IMR-90 (cell line): ENCODE data around the gene PGA3. TPM values are rescaled to one million over a fixed set of nuclear protein-coding genes. Genes with fewer than 3 reads are reported as not detected.
"Not testable (repeated sequence)": the region's sequence is repeated elsewhere in the genome, so short reads cannot be mapped to it uniquely, and the experiment has no call there.

Source experiments
- ATAC-seq: fragments of 200-7000 bp; cut with Tn5 transposase; 2 replicates; pipeline ENCODE4 v1.9.1; 2020; ENCODE audit warnings: low read depth, mild to moderate bottlenecking, moderate library complexity
- Bru-seq: library from RNA; stranded (reverse); fragments of 400-500 nt; gene quantifications from one replicate; lab custom pipeline; 2021; lab: Mats Ljungman, UMichigan
- BruChase-seq, 2 experiments: library from RNA; stranded (reverse); fragments of 400-500 nt; gene quantifications; one replicate each; lab custom pipeline; 2021; lab: Mats Ljungman, UMichigan
- BruUV-seq: library from RNA; stranded (reverse); fragments of 400-500 nt; replicated peaks from 2 replicates; lab custom pipeline; 2021; lab: Mats Ljungman, UMichigan
- CTCF ChIA-PET: fragments of 300-600 bp; formaldehyde crosslinking; extraction: SDS; loops from one replicate; lab custom pipeline; 2021; ENCODE audit warnings: antibody characterized with exemption; lab: Yijun Ruan, JAX
- POLR2A ChIA-PET: fragments of 300-600 bp; sonication (Branson Sonifier 250); formaldehyde crosslinking; loops from one replicate; lab custom pipeline; 2022; ENCODE audit warnings: antibody characterized with exemption; ENCODE audit not compliant: unreplicated experiment; lab: Charles Lee
- DNase-seq: peaks from one replicate; pipeline ENCODE4 v3.0.0; 2013
- H2AFZ ChIP-seq: replicated peaks from 2 replicates; pipeline ENCODE3; 2013; ENCODE audit warnings: low read length, mild to moderate bottlenecking; ENCODE audit not compliant: poor library complexity
- H2AK5ac ChIP-seq: 2 replicates; pipeline ENCODE4 v1.6.1; 2013; ENCODE audit warnings: low read depth, low read length, inconsistent platforms
- H2AK9ac ChIP-seq: replicated peaks from 2 replicates; pipeline ENCODE3; 2013; ENCODE audit warnings: mild to moderate bottlenecking, low read depth, low read length, moderate library complexity; ENCODE audit not compliant: poor library complexity
- H2BK120ac ChIP-seq: 2 replicates; pipeline ENCODE4 v1.6.1; 2013; ENCODE audit warnings: low read depth, low read length, inconsistent platforms
- H2BK15ac ChIP-seq: 3 replicates; pipeline ENCODE4 v1.6.1; 2013; ENCODE audit warnings: low read depth, low read length, inconsistent platforms
- H2BK20ac ChIP-seq: 2 replicates; pipeline ENCODE4 v1.6.1; 2013; ENCODE audit warnings: low read depth, mild to moderate bottlenecking, inconsistent platforms, low read length, moderate library complexity
- H2BK5ac ChIP-seq: 2 replicates; pipeline ENCODE4 v1.6.1; 2013; ENCODE audit warnings: mild to moderate bottlenecking, low read depth, low read length, inconsistent platforms; ENCODE audit not compliant: poor library complexity, severe bottlenecking
- H3K14ac ChIP-seq: replicated peaks from 2 replicates; pipeline ENCODE4 v1.6.1; 2013; ENCODE audit warnings: low read depth, low read length, inconsistent platforms
- H3K18ac ChIP-seq: 2 replicates; pipeline ENCODE4 v1.6.1; 2013; ENCODE audit warnings: low read depth, low read length, control low read depth
- H3K23ac ChIP-seq: 2 replicates; pipeline ENCODE4 v1.6.1; 2013; ENCODE audit warnings: low read depth, low read length, inconsistent platforms
- H3K27ac ChIP-seq: 2 replicates; pipeline ENCODE4 v1.5.1; 2013; ENCODE audit warnings: mild to moderate bottlenecking, control low read depth, low read length; ENCODE audit not compliant: insufficient read depth
- H3K27me3 ChIP-seq: 2 replicates; pipeline ENCODE4 v1.6.1; 2013; ENCODE audit warnings: low read length; ENCODE audit not compliant: control insufficient read depth, insufficient read depth
- H3K36me3 ChIP-seq: 2 replicates; pipeline ENCODE4 v1.6.1; 2013; ENCODE audit warnings: low read length, mixed read lengths; ENCODE audit not compliant: control insufficient read depth, insufficient read depth
- H3K4ac ChIP-seq: 2 replicates; pipeline ENCODE4 v1.6.1; 2013; ENCODE audit warnings: low read depth, low read length, inconsistent platforms
- H3K4me1 ChIP-seq: 2 replicates; pipeline ENCODE4 v1.6.1; 2013; ENCODE audit warnings: low read length, mixed read lengths; ENCODE audit not compliant: control insufficient read depth, insufficient read depth
- H3K4me2 ChIP-seq: 2 replicates; pipeline ENCODE4 v1.6.1; 2013; ENCODE audit warnings: low read depth, mild to moderate bottlenecking, control low read depth, low read length, moderate library complexity
- H3K4me3 ChIP-seq: 2 replicates; pipeline ENCODE4 v1.5.1; 2013; ENCODE audit warnings: low read depth, mild to moderate bottlenecking, control low read depth, low read length, moderate library complexity; ENCODE audit not compliant: insufficient read depth
- H3K56ac ChIP-seq: 2 replicates; pipeline ENCODE4 v1.6.1; 2013; ENCODE audit warnings: low read length, inconsistent platforms; ENCODE audit not compliant: insufficient read depth; ENCODE audit errors: extremely low read depth
- H3K79me1 ChIP-seq, 2 experiments: 2 replicates each; pipeline ENCODE4 v1.6.1; 2013; ENCODE audit warnings: low read length in 2 of 2, inconsistent platforms in 1 of 2, low read depth in 1 of 2
- H3K9ac ChIP-seq: 2 replicates; pipeline ENCODE4 v1.6.1; 2013; ENCODE audit warnings: low read depth, low read length, control low read depth
- H3K9me1 ChIP-seq: 2 replicates; pipeline ENCODE4 v1.6.1; 2013; ENCODE audit warnings: low read length, inconsistent platforms; ENCODE audit not compliant: insufficient read depth
- H3K9me3 ChIP-seq: 2 replicates; pipeline ENCODE4 v1.6.1; 2013; ENCODE audit warnings: low read length; ENCODE audit not compliant: control insufficient read depth, insufficient read depth
- H4K20me1 ChIP-seq: 2 replicates; pipeline ENCODE4 v1.6.1; 2013; ENCODE audit warnings: low read length, inconsistent platforms; ENCODE audit not compliant: insufficient read depth
- H4K5ac ChIP-seq: 2 replicates; pipeline ENCODE4 v1.6.1; 2013; ENCODE audit warnings: mild to moderate bottlenecking, low read depth, low read length, control low read depth
- H4K8ac ChIP-seq, 2 experiments: 2 replicates each; pipeline ENCODE4 v1.6.1; 2013; ENCODE audit warnings: low read depth in 2 of 2, low read length in 2 of 2, control low read depth in 1 of 2, inconsistent platforms in 1 of 2
- H4K91ac ChIP-seq: 2 replicates; pipeline ENCODE4 v1.6.1; 2013; ENCODE audit warnings: low read depth, low read length, inconsistent platforms; ENCODE audit not compliant: insufficient read depth
- WGBS, 2 experiments: methylation state at CpG; one replicate each; pipeline versions ENCODE4 v1.1.5 to v1.1.7; 2013; ENCODE audit warnings: missing lambda C conversion rate in 2 of 2; ENCODE audit not compliant: insufficient read length in 1 of 2; ENCODE audit errors: extremely low coverage in 2 of 2; 5-methylcytosine and 5-hydroxymethylcytosine counted together
- dilution Hi-C: fragments of 300-500 bp; cut with HindIII; formaldehyde crosslinking; loops from one replicate; pipeline ENCODE4 v1.14.3; 2018; ENCODE audit warnings: low sequenced_read_pairs; ENCODE audit not compliant: unreplicated experiment
- in situ Hi-C: fragments of 300-500 bp; cut with MboI; formaldehyde crosslinking; loops from 3 replicates; pipeline ENCODE4 v1.14.3; 2019; ENCODE audit warnings: low sequenced_read_pairs, inconsistent platforms, mixed read lengths
- intact Hi-C: fragments of 100-400 bp; cut with micrococcal nuclease; formaldehyde crosslinking; loops from 2 replicates; pipeline ENCODE4 v1.10.0; 2022
- long read RNA-seq: library from polyadenylated mRNA; unstranded; transcript quantifications from one replicate; pipeline ENCODE4 v2.0.0, GENCODE V29; 2021; ENCODE audit not compliant: unreplicated experiment
- polyA plus RNA-seq, 3 experiments: library from polyadenylated mRNA; depleted of rRNA; stranded (reverse); fragments of >200 nt; gene quantifications; 2 replicates each; pipeline ENCODE4 v1.2.3, GENCODE V29; 2012; ENCODE audit warnings: low replicate concordance in 1 of 3
- total RNA-seq: library from RNA; depleted of rRNA; stranded (reverse); fragments of >200 nt; gene quantifications from 2 replicates; pipeline ENCODE4 v1.2.3, GENCODE V29; 2012; rRNA removed

Gene PGA3
- 0.18 TPM in 1 of 2 replicates, not detected in the other for total RNA-seq
- not detected in 2 replicates for polyA plus RNA-seq (2012; rRNA removed)
- 0.10 TPM in 1 of 2 replicates, not detected in the other for polyA plus RNA-seq (2012; cell fraction: cytosol; rRNA removed)
- polyA plus RNA-seq (2012; cell fraction: nucleus; rRNA removed; ENCODE audit: low replicate concordance), result not detected in 2 replicates
- Bru-seq, nascent RNA, result not detected
- not detected for BruChase-seq, experiment 1, labeled RNA remaining after a 6-hour chase
- BruChase-seq, experiment 2, labeled RNA remaining after a 2-hour chase, result not detected
- long read RNA-seq, result 0 reads

GRCh38 chr11:61202950-61203746, at the start of gene PGA3:
PGA3 (plus strand) TSS chr11:61203515; CDS start chr11:61203565, 50 bp downstream.
- H3K27ac ChIP-seq, H3K9me1 ChIP-seq, H2AK9ac ChIP-seq, H3K79me1 ChIP-seq, H2BK20ac ChIP-seq, H3K9ac ChIP-seq, POLR2A ChIA-PET, ATAC-seq, H3K4me1 ChIP-seq, DNase-seq, H3K36me3 ChIP-seq, CTCF ChIA-PET, H3K14ac ChIP-seq, H2BK5ac ChIP-seq, BruUV-seq, H3K56ac ChIP-seq, dilution Hi-C loops, H4K5ac ChIP-seq, H3K4me2 ChIP-seq, H2BK15ac ChIP-seq, H2AK5ac ChIP-seq, H4K20me1 ChIP-seq, H3K4ac ChIP-seq, H2BK120ac ChIP-seq, intact Hi-C loops, H3K9me3 ChIP-seq, in situ Hi-C loops, H3K18ac ChIP-seq, H3K4me3 ChIP-seq, H2AFZ ChIP-seq, H3K23ac ChIP-seq, H4K8ac ChIP-seq, H4K91ac ChIP-seq: not testable (repeated sequence)
- peaks cover 17% of the 10 kb centered on the region; the same call in 1 of the 2 replicates for H3K27me3 ChIP-seq
- 58% methylated on average over 4 of the region's 18 CpGs; no CpG with 5 or more reads in 1 of the 2 experiments for WGBS, 2 experiments
